Rectal smooth muscle tissue (tissue), 1 donor: ENCODE results near the gene TRAFD1.
"Not testable (repeated sequence)": the region's sequence is repeated elsewhere in the genome, so short reads cannot be mapped to it uniquely, and the experiment has no call there.

Experiments used
- H3K27ac ChIP-seq: one replicate; pipeline ENCODE4 v1.7.0; 2013; ENCODE audit warnings: low read depth, low read length, inconsistent platforms
- H3K27me3 ChIP-seq: one replicate; pipeline ENCODE4 v1.7.0; 2013; ENCODE audit warnings: low read length; ENCODE audit not compliant: control insufficient read depth, insufficient read depth
- H3K36me3 ChIP-seq: one replicate; pipeline ENCODE4 v1.7.0; 2013; ENCODE audit warnings: low read length; ENCODE audit not compliant: control insufficient read depth, insufficient read depth
- H3K4me1 ChIP-seq: one replicate; pipeline ENCODE4 v1.7.0; 2013; ENCODE audit warnings: low read length; ENCODE audit not compliant: control insufficient read depth, insufficient read depth
- H3K4me3 ChIP-seq: one replicate; pipeline ENCODE4 v1.7.0; 2013; ENCODE audit warnings: low read length
- H3K9ac ChIP-seq: one replicate; pipeline ENCODE4 v1.7.0; 2013; ENCODE audit warnings: low read length

Gene TRAFD1

GRCh38 chr12:112125250-112125999 lies at the start of gene TRAFD1:
Gene TRAFD1 (plus strand): TSS chr12:112125560. CDS start chr12:112130523, 4,963 bp downstream.
- H3K4me1 ChIP-seq = peaks cover 22% of the 10 kb centered on the region
- H3K4me3 ChIP-seq = peak within 1 kb of the TSS; percentile 97
- H3K36me3 ChIP-seq = no peaks in the 10 kb centered on the region
- no peaks in the 10 kb centered on the region for H3K27me3 ChIP-seq
- peak within 1 kb of the TSS; percentile 97 for H3K9ac ChIP-seq
- peak within 1 kb of the TSS; percentile 98 for H3K27ac ChIP-seq

- Histone ChIP-seq H3K36me3 (peaks cover 5% of the 10 kb centered on the region), H3K4me1 (no peaks in the 10 kb centered on the region), H3K9ac (no peak overlapping the region), H3K27me3 (no peaks in the 10 kb centered on the region), H3K4me3 (no peak overlapping the region), H3K27ac (no peak overlapping the region)
Measured at GRCh38 chr12:112087055-112087850, 38.1 kb upstream of the TRAFD1 start.

GRCh38 chr12:112087851-112088250 lies 37.5 kb upstream of the TRAFD1 start:
- H3K36me3 ChIP-seq = peaks cover 5% of the 10 kb centered on the region
- no peak overlapping the region for H3K9ac ChIP-seq
- H3K4me3 ChIP-seq = no peak overlapping the region
- no peaks in the 10 kb centered on the region for H3K4me1 ChIP-seq
- H3K27me3 ChIP-seq = no peaks in the 10 kb centered on the region
- H3K27ac ChIP-seq = no peak overlapping the region

GRCh38 chr12:112091563-112091962 lies 33.8 kb upstream of the TRAFD1 start:
- Histone ChIP-seq H3K36me3 (peaks cover 5% of the 10 kb centered on the region), H3K27me3 (no peaks in the 10 kb centered on the region), H3K4me3 (no peak overlapping the region)

GRCh38 chr12:112096070-112096469 lies 29.3 kb upstream of the TRAFD1 start:
- Histone ChIP-seq H3K27ac (no peak overlapping the region), H3K4me3 (no peak overlapping the region), H3K9ac (no peak overlapping the region), H3K27me3 (no peaks in the 10 kb centered on the region), H3K4me1 (no peaks in the 10 kb centered on the region), H3K36me3 (no peaks in the 10 kb centered on the region)

More at GRCh38 chr12:112091563-112091962, 33.8 kb upstream of the TRAFD1 start:
- Histone ChIP-seq H3K4me1 (no peaks in the 10 kb centered on the region), H3K27ac (no peak overlapping the region), H3K9ac (no peak overlapping the region)

GRCh38 chr12:112096667-112097066 lies 28.7 kb upstream of the TRAFD1 start:
- H3K27me3 ChIP-seq = no peaks in the 10 kb centered on the region
- no peaks in the 10 kb centered on the region for H3K4me1 ChIP-seq
- H3K4me3 ChIP-seq = no peak overlapping the region
- H3K9ac ChIP-seq = no peak overlapping the region
- no peaks in the 10 kb centered on the region for H3K36me3 ChIP-seq
- no peak overlapping the region for H3K27ac ChIP-seq

GRCh38 chr12:112097641-112098040 lies 27.7 kb upstream of the TRAFD1 start:
- Histone ChIP-seq H3K4me3 (no peak overlapping the region), H3K36me3 (no peaks in the 10 kb centered on the region), H3K27ac (no peak overlapping the region), H3K9ac (no peak overlapping the region), H3K27me3 (no peaks in the 10 kb centered on the region), H3K4me1 (no peaks in the 10 kb centered on the region)

GRCh38 chr12:112100500-112100899 lies 24.9 kb upstream of the TRAFD1 start:
- H3K4me1 ChIP-seq, H3K4me3 ChIP-seq, H3K27me3 ChIP-seq, H3K36me3 ChIP-seq, H3K9ac ChIP-seq, H3K27ac ChIP-seq: not testable (repeated sequence)

- Histone ChIP-seq H3K27ac (no peak overlapping the region), H3K4me1 (no peaks in the 10 kb centered on the region), H3K36me3 (peaks cover 4% of the 10 kb centered on the region), H3K4me3 (no peak overlapping the region), H3K27me3 (no peaks in the 10 kb centered on the region), H3K9ac (no peak overlapping the region)
Measured at GRCh38 chr12:112102127-112102526, 23.2 kb upstream of the TRAFD1 start.

GRCh38 chr12:112102746-112103145 lies 22.6 kb upstream of the TRAFD1 start:
- H3K27me3 ChIP-seq, H3K27ac ChIP-seq, H3K36me3 ChIP-seq, H3K4me1 ChIP-seq, H3K9ac ChIP-seq, H3K4me3 ChIP-seq: not testable (repeated sequence)

GRCh38 chr12:112103758-112104503 lies 21.4 kb upstream of the TRAFD1 start:
- no peak overlapping the region for H3K4me3 ChIP-seq
- H3K27me3 ChIP-seq = no peaks in the 10 kb centered on the region
- H3K36me3 ChIP-seq = peaks cover 4% of the 10 kb centered on the region
- H3K27ac ChIP-seq = no peak overlapping the region
- H3K9ac ChIP-seq = no peak overlapping the region
- H3K4me1 ChIP-seq = no peaks in the 10 kb centered on the region

GRCh38 chr12:112105891-112106290 lies 19.5 kb upstream of the TRAFD1 start:
- no peaks in the 10 kb centered on the region for H3K27me3 ChIP-seq
- H3K36me3 ChIP-seq = peaks cover 4% of the 10 kb centered on the region
- H3K9ac ChIP-seq = no peak overlapping the region
- no peaks in the 10 kb centered on the region for H3K4me1 ChIP-seq
- no peak overlapping the region for H3K4me3 ChIP-seq
- H3K27ac ChIP-seq = no peak overlapping the region
